AG04449 (cell line): ENCODE measurements around the gene FZD1.

Source experiments
- CTCF ChIA-PET: fragments of 350-600 bp; formaldehyde crosslinking; extraction: SDS; loops from one replicate; lab custom pipeline; 2021; ENCODE audit warnings: antibody characterized with exemption; lab: Yijun Ruan, JAX
- POLR2A ChIA-PET: fragments of 400-600, 350-600 bp; formaldehyde crosslinking; extraction: SDS; loops from one replicate; lab custom pipeline; 2020; ENCODE audit warnings: antibody characterized with exemption, inconsistent platforms; lab: Yijun Ruan, JAX
- DNase-seq: peaks from one replicate; pipeline ENCODE4 v3.0.0-alpha.2; 2010; ENCODE audit warnings: low read depth, low spot score
- H3K4me3 ChIP-seq: 2 replicates; pipeline ENCODE4 v1.5.1; 2011; ENCODE audit warnings: low read depth, mild to moderate bottlenecking, control low read depth, low read length
- CTCF ChIP-seq: IDR thresholded peaks from one replicate; pipeline ENCODE4 v1.5.1; 2011; ENCODE audit warnings: mild to moderate bottlenecking, moderate library complexity, low read length, control low read depth, inconsistent platforms; ENCODE audit not compliant: insufficient read depth; ENCODE audit errors: missing control alignments

The FZD1 gene

GRCh38 chr7:91289633-91290254 lies 25.5 kb downstream of the FZD1 start:
- TF ChIP-seq CTCF: no peak
- CTCF ChIA-PET: no interaction called here
- no peak for DNase-seq
- H3K4me3 ChIP-seq: no peak overlapping the region
- POLR2A ChIA-PET: interaction anchor here (0.5 kb wide), 1 partner anchor 17 kb away, joined by 3 read pairs; no protein-coding TSS in a partner anchor

DNA sequence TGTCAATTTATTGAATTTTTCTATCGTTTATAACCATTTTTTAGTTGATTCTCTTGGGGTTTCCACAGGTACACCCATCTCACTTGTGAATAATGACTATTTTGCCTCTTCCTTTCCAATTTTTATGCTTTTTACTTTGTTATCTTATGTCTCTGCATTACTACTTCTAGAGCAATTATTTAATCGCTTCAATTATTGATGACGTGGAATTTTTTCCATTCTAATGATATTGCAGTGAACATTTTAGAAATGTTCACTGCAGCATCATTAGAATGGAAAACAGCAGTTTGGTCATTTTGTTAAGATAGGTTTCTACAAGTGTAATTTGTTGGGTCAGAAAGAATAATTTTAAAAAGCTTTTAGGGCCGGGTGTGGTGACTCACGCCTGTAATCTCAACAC lies 27.1 kb downstream of the FZD1 start:
- no peak for TF ChIP-seq CTCF
- ChIA-PET POLR2A (no interaction called here), CTCF (no interaction called here)
- no peak for DNase-seq
- H3K4me3 ChIP-seq: no peak overlapping the region

GRCh38 chr7:91291902-91292301 lies 27.7 kb downstream of the FZD1 start:
- no peak for TF ChIP-seq CTCF
- POLR2A ChIA-PET: no interaction called here
- CTCF ChIA-PET: no interaction called here
- no peak overlapping the region for H3K4me3 ChIP-seq
- no peak for DNase-seq

DNA sequence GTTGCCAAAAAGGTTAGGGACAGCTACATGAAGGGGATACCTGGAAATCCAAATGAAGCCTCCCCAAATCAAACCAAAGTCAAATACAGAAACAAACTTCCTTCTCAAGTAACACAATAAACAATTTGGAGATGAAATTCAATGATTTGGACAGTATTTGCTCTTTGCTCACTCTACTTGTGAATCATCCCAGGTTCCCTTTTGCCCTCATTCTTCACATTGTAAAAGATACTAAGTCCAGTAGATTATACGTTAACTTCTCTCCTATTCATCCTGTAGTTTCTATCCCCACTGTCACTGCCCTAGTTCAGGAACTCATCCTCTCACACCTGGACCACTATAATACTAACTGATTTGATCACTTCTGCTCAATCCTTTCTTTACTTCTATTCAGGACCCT lies 28.3 kb downstream of the FZD1 start:
- CTCF ChIA-PET: no interaction called here
- no peak for DNase-seq
- no peak overlapping the region for H3K4me3 ChIP-seq
- POLR2A ChIA-PET: no interaction called here
- TF ChIP-seq CTCF: no peak

DNA sequence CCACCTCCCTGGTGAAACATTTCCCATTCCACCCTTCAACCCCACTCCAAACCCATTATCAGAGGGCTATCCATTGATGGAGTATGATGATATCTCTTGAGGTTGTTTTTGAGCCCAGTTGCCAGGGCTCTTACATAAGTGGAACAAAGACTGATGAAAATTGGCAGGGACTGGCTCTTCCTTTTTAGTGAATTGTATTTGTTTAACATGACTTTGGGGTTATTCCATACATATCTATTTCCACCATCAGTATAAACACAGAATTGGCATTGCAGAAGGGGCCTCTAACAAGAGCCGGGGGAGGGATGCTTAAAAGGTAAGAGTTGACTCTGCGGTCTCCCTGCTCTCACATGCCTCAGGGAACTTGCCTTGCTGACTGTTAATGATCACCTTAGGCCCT lies 28.9 kb downstream of the FZD1 start:
- ChIA-PET POLR2A (no interaction called here), CTCF (interaction anchor here (0.6 kb wide), 1 partner anchor 28 kb away, joined by 3 read pairs; no protein-coding TSS in a partner anchor)
- DNase-seq: no peak
- TF ChIP-seq CTCF: no peak
- H3K4me3 ChIP-seq: no peak overlapping the region

DNA sequence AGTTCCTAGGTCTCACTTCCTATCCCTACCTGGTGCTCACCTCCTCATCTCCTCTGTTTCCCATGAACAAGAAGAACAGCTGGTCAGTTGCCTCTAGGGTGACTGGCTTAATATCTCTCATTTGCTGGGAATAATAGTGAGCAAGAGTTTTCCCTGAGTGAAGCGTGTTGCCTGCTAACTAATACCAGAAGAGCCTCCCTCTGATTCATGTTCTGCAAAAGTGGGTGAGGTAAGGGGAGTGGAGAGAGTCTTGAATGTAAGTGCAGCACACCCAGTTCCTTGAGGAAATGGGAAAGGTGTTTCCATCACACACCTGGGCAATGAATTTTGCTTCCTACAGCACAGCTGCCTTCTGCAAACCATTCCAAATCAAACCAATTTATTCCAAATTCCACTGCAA lies 29.6 kb downstream of the FZD1 start:
- no peak overlapping the region for H3K4me3 ChIP-seq
- ChIA-PET CTCF (interaction anchor here (0.6 kb wide), 1 partner anchor 28 kb away, joined by 3 read pairs; no protein-coding TSS in a partner anchor), POLR2A (no interaction called here)
- no peak for DNase-seq
- no peak for TF ChIP-seq CTCF
